HepG2 (cell line): ENCODE data around the gene TSHZ1. TPM values are rescaled to one million over a fixed set of nuclear protein-coding genes. Genes with fewer than 3 reads are reported as not detected.

Experiments
- ATAC-seq: fragments of 200-7000 bp; cut with Tn5 transposase; 3 replicates; pipeline ENCODE4 v1.9.1; 2020; ENCODE audit warnings: mild to moderate bottlenecking, moderate library complexity
- BruUV-seq: library from RNA; stranded (reverse); fragments of 400-500 nt; replicated peaks from 2 replicates; lab custom pipeline; 2021; lab: Mats Ljungman, UMichigan
- CTCF ChIA-PET: fragments of 300-600 bp; formaldehyde crosslinking; extraction: SDS; loops from one replicate; lab custom pipeline; 2021; ENCODE audit warnings: low total read pairs, inconsistent platforms, low intra/inter-chr PET ratio; lab: Yijun Ruan, JAX
- POLR2A ChIA-PET: fragments of 350-600 bp; sonication (Branson Sonifier 250); formaldehyde crosslinking; loops from one replicate; lab custom pipeline; 2020; ENCODE audit warnings: antibody characterized with exemption, inconsistent platforms; lab: Yijun Ruan, JAX
- DNase-seq: peaks from one replicate; pipeline ENCODE4 v3.0.0-alpha.2; 2015; ENCODE audit warnings: low spot score
- FAIRE-seq: peaks from 3 replicates; lab custom pipeline; 2011; peaks lifted over from hg19 to GRCh38; lab: Jason Lieb, UNC
- H2AFZ ChIP-seq: one replicate; pipeline ENCODE4 v1.6.1; 2011; ENCODE audit warnings: low read length, inconsistent platforms
- H3K27ac ChIP-seq: fragments of 300-600 bp; 3 replicates; pipeline ENCODE4 v1.8.0; 2011; ENCODE audit warnings: mixed run types, mild to moderate bottlenecking, mixed read lengths, low read length, inconsistent platforms; ENCODE audit not compliant: insufficient read depth; ENCODE audit errors: extremely low read length
- H3K27me3 ChIP-seq, 2 experiments: fragments of 200-600 bp in 1 of 2; 2 replicates in 1 of 2; 3 replicates in 1 of 2; pipeline versions ENCODE4 v1.6.0 to v1.8.0; 2011; ENCODE audit warnings: low read length in 2 of 2, mild to moderate bottlenecking in 2 of 2, moderate library complexity in 2 of 2, inconsistent platforms in 1 of 2; ENCODE audit not compliant: insufficient read depth in 2 of 2, control insufficient read depth in 1 of 2
- H3K36me3 ChIP-seq, 2 experiments: fragments of 200-600 bp in 1 of 2; replicated peaks in 1 of 2; 2 replicates in 1 of 2; 3 replicates in 1 of 2; pipeline versions ENCODE4 v1.5.1 to v1.8.0; 2011; ENCODE audit warnings: low read length in 2 of 2, inconsistent platforms in 1 of 2; ENCODE audit not compliant: insufficient read depth in 2 of 2, control insufficient read depth in 1 of 2
- H3K4me1 ChIP-seq: 2 replicates; pipeline ENCODE4 v1.5.1; 2012; ENCODE audit warnings: low read length, inconsistent platforms; ENCODE audit not compliant: insufficient read depth
- H3K4me2 ChIP-seq: 2 replicates; pipeline ENCODE4 v1.6.0; 2011; ENCODE audit warnings: low read depth, low read length, inconsistent platforms
- H3K4me3 ChIP-seq, 3 experiments: fragments of 200-600 bp in 1 of 3; sonication (generic), shearing (Covaris generic) in 1 of 3; replicated peaks in 1 of 3; 2 replicates each; pipeline ENCODE4 v1.5.1; 2011 to 2016; ENCODE audit warnings: low read length in 3 of 3, inconsistent platforms in 2 of 3, low read depth in 2 of 3, mild to moderate bottlenecking in 2 of 3, control low read depth in 1 of 3, mixed read lengths in 1 of 3; ENCODE audit not compliant: insufficient read depth in 1 of 3
- H3K79me2 ChIP-seq: one replicate; pipeline ENCODE4 v1.6.1; 2011; ENCODE audit warnings: low read length, inconsistent platforms; ENCODE audit not compliant: insufficient read depth
- H3K9ac ChIP-seq: 2 replicates; pipeline ENCODE4 v1.6.0; 2011; ENCODE audit warnings: mild to moderate bottlenecking, low read depth, low read length, inconsistent platforms; ENCODE audit not compliant: insufficient read depth
- H3K9me3 ChIP-seq: 2 replicates; pipeline ENCODE4 v1.5.1; 2012; ENCODE audit warnings: mild to moderate bottlenecking, low read length
- H4K20me1 ChIP-seq: 2 replicates; pipeline ENCODE4 v1.6.0; 2011; ENCODE audit warnings: inconsistent platforms, mild to moderate bottlenecking, low read length, moderate library complexity; ENCODE audit not compliant: insufficient read depth
- BRD4 ChIP-seq: sonication (generic); formaldehyde crosslinking; IDR thresholded peaks from 2 replicates; pipeline ENCODE4 v1.4.0; 2020; ENCODE audit warnings: missing genetic modification reagents
- DDIT3 ChIP-seq: sonication (generic); formaldehyde crosslinking; IDR thresholded peaks from 2 replicates; pipeline ENCODE4 v1.4.0; 2020; ENCODE audit warnings: mild to moderate bottlenecking, missing genetic modification reagents
- EZH2 ChIP-seq: conservative IDR thresholded peaks from 2 replicates; pipeline ENCODE4 v1.6.1; 2012; ENCODE audit warnings: mild to moderate bottlenecking, low read depth, low read length, moderate library complexity
- KLF13 ChIP-seq: sonication (generic); formaldehyde crosslinking; IDR thresholded peaks from 2 replicates; pipeline ENCODE4 v1.4.0; 2020; ENCODE audit warnings: mild to moderate bottlenecking, missing genetic modification reagents
- KLF9 ChIP-seq: IDR thresholded peaks from 2 replicates; pipeline ENCODE4 v1.6.1; 2016; ENCODE audit warnings: low read depth
- MAFK ChIP-seq, 2 experiments: IDR thresholded peaks in 1 of 2; conservative IDR thresholded peaks in 1 of 2; 2 replicates each; pipeline ENCODE4 v1.6.1; 2011; ENCODE audit warnings: improper control_type of control experiment in 2 of 2, low read length in 2 of 2
- MAZ ChIP-seq, 2 experiments: sonication (generic) in 1 of 2; formaldehyde crosslinking in 1 of 2; IDR thresholded peaks; 2 replicates each; pipeline versions ENCODE4 v1.5.0 to v1.6.1; 2012 to 2020; ENCODE audit warnings: low read depth in 2 of 2, mild to moderate bottlenecking in 2 of 2, borderline replicate concordance in 1 of 2, improper control_type of control experiment in 1 of 2, low read length in 1 of 2, missing genetic modification reagents in 1 of 2, moderate library complexity in 1 of 2
- SATB2 ChIP-seq: sonication (generic); formaldehyde crosslinking; IDR thresholded peaks from 2 replicates; pipeline ENCODE4 v1.5.0; 2020; ENCODE audit warnings: missing genetic modification reagents
- TSC22D2 ChIP-seq: sonication (generic); formaldehyde crosslinking; IDR thresholded peaks from 2 replicates; pipeline ENCODE4 v1.5.1; 2020; ENCODE audit warnings: missing genetic modification reagents, mild to moderate bottlenecking, borderline replicate concordance
- ZFY ChIP-seq: sonication (generic); formaldehyde crosslinking; IDR thresholded peaks from 2 replicates; pipeline ENCODE4 v1.4.0; 2020; ENCODE audit warnings: missing genetic modification reagents
- ZNF431 ChIP-seq: sonication (generic); formaldehyde crosslinking; IDR thresholded peaks from 2 replicates; pipeline ENCODE4 v1.9.0; 2022; ENCODE audit warnings: missing genetic modification reagents, low read depth, mild to moderate bottlenecking, borderline replicate concordance
- WGBS: methylation state at CpG from one replicate; pipeline ENCODE4 v1.1.6; 2017; ENCODE audit warnings: low lambda C conversion rate; 5-methylcytosine and 5-hydroxymethylcytosine counted together
- in situ Hi-C: cut with HindIII; loops from 2 replicates; pipeline ENCODE4 v1.10.0; 2017; ENCODE audit warnings: low pct_unique_long_range_greater_than_20kb; ENCODE audit not compliant: extremely low pct_ligation_motif_present
- intact Hi-C: fragments of 100-400 bp; cut with micrococcal nuclease; formaldehyde crosslinking; loops from one replicate; pipeline ENCODE4 v1.10.0; 2022; ENCODE audit not compliant: unreplicated experiment
- polyA plus RNA-seq, 8 experiments: library from polyadenylated mRNA; depleted of rRNA in 3 of 8; stranded (reverse) in 7 of 8; unstranded in 1 of 8; fragments of >200 nt; fragmentation: Illumina TruSeq in 4 of 8; extraction: Trizol in 4 of 8; gene quantifications; 2 replicates each; pipeline versions ENCODE4 v1.2.1 to v1.2.3, GENCODE V29; 2011 to 2016; ENCODE audit warnings: low read depth in 4 of 8, missing spikeins in 1 of 8, mixed read lengths in 1 of 8; ENCODE audit not compliant: insufficient read depth in 1 of 8
- total RNA-seq, 5 experiments: library from RNA; depleted of rRNA; stranded (reverse); fragments of >200 nt; fragmentation: Illumina TruSeq; extraction: Trizol; gene quantifications; 2 replicates each; pipeline ENCODE4 v1.2.3, GENCODE V29; 2016; ENCODE audit warnings: low read depth in 1 of 5
- TF ChIP-seq, protein P1 (sequence below): sonication (generic); formaldehyde crosslinking; IDR thresholded peaks from 2 replicates; pipeline ENCODE4 v1.8.1; 2023; ENCODE audit warnings: mild to moderate bottlenecking, missing genetic modification reagents

The TSHZ1 gene
- total and polyA plus RNA-seq, 2 of the 13 experiments (the other 11 are each of a cell fraction or from before 2014, with no cell fraction given) = 2.5 to 2.7 TPM

DNA sequence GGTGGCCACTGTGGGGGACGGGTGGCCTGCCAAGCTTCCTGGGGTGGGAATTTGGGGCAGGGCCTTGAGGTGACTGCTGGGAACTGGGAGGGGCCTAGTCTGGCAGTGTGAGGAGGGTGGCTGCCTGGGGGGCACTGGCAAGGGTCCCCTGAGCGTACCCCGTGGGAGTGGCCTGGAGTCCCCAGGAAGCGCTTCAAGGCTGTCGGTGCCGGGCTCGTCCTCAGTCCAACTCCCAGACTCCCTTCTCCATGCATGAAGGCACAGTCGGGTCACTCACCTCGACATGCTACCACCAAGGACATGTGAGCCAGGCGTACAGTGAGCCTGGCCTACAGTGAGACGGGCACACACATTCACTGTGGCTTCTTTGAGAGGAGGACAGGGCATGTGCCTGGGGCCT is 111.6 kb downstream of the TSHZ1 start:
- intact Hi-C loops (no loop called here), in situ Hi-C loops (no loop called here)
- no peak overlapping the region for H3K9ac ChIP-seq
- no peak for ATAC-seq
- H2AFZ ChIP-seq = no peak overlapping the region
- CTCF ChIA-PET = no interaction called here
- H3K27ac ChIP-seq = no peak overlapping the region
- no peaks in the 10 kb centered on the region for H4K20me1 ChIP-seq
- WGBS = 15% methylated on average over 2 of the region's 11 CpGs
- H3K4me1 ChIP-seq = no peaks in the 10 kb centered on the region
- H3K9me3 ChIP-seq = peaks cover 4% of the 10 kb centered on the region; the same call in 1 of the 2 replicates
- BruUV-seq = no TSS peak
- no peak overlapping the region for H3K4me2 ChIP-seq
- no peaks in the 10 kb centered on the region for H3K36me3 ChIP-seq
- DNase-seq = no peak
- no peaks in the 10 kb centered on the region for H3K79me2 ChIP-seq
- no peak for FAIRE-seq
- peaks cover 0 to 11% of the 10 kb centered on the region in 2 experiments; a peak in 2 of 5 replicates for H3K27me3 ChIP-seq
- H3K4me3 ChIP-seq = no peak overlapping the region
- POLR2A ChIA-PET = no interaction called here
- TF ChIP-seq EZH2 = no peak
- no peak for TF ChIP-seq ZNF431 (CRISPR knock-in tag)
- TF ChIP-seq BRD4 = no peak
- TF ChIP-seq DDIT3 (CRISPR knock-in tag) = no peak
- TF ChIP-seq TSC22D2 (CRISPR knock-in tag) = no peak
- no peak for TF ChIP-seq KLF13 (CRISPR knock-in tag)
- TF ChIP-seq KLF9 (CRISPR knock-in tag) = no peak
- no peak for TF ChIP-seq MAFK (conservative IDR thresholded peaks at IDR 0.05 in 1 of 2, IDR thresholded peaks at IDR 0.05 in 1 of 2; ENCODE audit: low read length in 2 of 2)
- TF ChIP-seq SATB2 (CRISPR knock-in tag) = no peak
- no peak for TF ChIP-seq MAZ (IDR thresholded peaks at IDR 0.05; ENCODE audit: borderline replicate concordance, low read depth, low read length)
- TF ChIP-seq MAZ (CRISPR knock-in tag; IDR thresholded peaks at IDR 0.05; ENCODE audit: low read depth) = no peak
- no peak for TF ChIP-seq ZFY (CRISPR knock-in tag)
- TF ChIP-seq, protein P1, sequence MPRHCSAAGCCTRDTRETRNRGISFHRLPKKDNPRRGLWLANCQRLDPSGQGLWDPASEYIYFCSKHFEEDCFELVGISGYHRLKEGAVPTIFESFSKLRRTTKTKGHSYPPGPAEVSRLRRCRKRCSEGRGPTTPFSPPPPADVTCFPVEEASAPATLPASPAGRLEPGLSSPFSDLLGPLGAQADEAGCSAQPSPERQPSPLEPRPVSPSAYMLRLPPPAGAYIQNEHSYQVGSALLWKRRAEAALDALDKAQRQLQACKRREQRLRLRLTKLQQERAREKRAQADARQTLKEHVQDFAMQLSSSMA = no peak
